ENCODE data around the gene AGXT.
"Not testable (repeated sequence)": the region's sequence is repeated elsewhere in the genome, so short reads cannot be mapped to it uniquely, and the experiment has no call there.

The AGXT gene

DNA sequence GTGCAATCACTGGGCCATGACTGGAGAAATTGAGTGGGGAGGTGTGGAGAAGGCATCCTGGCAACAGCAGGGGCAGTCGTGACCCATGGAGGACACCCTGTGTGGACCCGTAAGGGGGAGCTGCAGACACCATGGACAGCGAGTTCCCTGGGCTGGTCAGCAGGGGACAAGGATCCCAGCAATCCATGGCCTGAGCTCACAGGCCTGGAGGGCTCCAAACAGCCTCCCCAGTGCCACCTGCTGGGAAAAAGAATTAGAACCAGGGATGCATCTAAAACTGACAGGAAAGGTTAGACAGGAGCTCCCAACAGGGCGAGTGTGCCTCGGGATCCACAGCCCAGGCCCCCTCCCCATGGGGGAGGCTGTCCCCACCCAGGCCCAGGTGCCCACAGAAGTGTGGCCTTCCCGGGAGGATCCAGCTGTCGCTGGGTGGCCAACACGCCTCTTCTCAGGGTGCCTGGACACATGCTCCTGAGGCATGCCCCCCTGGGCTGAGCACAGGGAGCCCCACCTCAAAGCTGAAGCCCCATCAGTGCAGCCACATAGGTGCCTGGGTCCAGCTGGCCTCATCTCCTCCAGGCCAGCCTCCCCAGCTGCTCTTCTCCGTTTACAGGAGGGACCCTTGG is 28.1 kb upstream of the AGXT start:
- no peak for DNase-seq

DNA sequence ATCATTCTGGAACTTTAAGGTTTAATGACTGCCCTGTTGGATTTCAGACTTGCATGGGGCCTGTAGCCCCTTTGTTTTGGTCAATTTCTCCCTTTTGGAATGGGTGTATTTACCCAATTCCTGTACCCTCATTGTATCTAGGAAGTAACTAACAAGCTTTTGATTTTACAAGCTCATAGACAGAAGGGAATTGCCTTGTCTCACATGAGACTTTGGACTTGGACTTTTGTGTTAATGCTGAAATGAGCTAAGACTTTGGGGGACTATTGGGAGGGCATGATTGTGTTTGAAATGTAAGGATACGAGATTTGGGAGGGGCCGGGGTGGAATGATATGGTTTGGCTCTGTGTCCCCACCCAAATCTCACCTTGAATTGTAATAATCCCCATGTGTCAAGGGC is 22.3 kb upstream of the AGXT start:
- DNase-seq, result not testable (repeated sequence)

DNA sequence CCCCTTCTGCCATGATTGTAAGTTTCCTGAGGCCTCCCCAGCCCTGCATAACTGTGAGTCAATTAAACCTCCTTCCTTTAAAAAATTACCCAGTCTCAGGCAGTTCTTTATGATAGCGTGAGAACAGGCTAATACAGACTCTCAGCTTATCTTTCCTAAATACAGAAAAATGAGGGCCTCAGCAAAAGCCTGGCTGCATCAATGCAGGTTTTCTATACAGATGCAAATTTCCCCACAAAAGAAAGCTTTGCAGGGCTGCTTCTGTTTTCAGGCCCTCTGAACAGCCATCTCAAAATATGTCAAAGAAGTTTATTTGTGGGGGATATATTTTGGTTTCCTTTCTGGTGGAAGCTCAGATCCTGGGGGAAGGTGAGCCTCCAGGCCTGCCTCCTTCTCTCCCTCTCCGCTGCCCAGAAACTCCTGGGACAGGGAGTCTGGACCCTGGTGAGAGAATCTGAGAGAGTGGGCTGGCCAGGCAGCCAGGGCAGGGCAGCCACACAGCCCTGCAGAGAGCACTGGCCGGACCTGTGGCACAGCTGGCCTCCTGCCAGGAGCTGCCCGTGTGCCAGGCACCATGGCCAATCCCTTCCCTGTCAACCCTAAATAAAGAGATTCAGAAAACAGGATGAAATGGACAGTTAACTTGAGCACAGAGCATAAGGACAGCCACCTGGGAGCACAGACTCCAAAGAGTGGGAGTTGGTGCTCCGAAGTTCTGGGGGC is 21.6 kb upstream of the AGXT start:
- DNase-seq, result no peak

DNA sequence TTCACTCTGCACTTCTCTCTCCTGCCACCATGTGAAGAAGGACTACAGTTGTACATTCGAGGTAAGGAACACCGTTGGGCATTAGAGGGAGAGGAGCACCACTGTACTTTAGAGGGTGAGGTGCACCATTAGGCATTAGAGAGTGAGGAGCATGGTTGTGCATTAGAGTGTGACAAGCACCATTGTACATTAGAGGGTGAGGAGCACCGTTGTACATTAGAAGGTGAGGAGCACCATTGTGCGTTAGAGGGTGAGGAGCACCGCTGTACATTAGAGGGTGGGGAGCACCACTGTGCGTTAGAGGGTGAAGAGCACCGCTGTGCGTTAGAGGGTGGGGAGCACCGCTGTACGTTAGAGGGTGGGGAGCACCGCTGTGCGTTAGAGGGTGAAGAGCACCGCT is 20.8 kb upstream of the AGXT start:
- DNase-seq, result no peak

DNA sequence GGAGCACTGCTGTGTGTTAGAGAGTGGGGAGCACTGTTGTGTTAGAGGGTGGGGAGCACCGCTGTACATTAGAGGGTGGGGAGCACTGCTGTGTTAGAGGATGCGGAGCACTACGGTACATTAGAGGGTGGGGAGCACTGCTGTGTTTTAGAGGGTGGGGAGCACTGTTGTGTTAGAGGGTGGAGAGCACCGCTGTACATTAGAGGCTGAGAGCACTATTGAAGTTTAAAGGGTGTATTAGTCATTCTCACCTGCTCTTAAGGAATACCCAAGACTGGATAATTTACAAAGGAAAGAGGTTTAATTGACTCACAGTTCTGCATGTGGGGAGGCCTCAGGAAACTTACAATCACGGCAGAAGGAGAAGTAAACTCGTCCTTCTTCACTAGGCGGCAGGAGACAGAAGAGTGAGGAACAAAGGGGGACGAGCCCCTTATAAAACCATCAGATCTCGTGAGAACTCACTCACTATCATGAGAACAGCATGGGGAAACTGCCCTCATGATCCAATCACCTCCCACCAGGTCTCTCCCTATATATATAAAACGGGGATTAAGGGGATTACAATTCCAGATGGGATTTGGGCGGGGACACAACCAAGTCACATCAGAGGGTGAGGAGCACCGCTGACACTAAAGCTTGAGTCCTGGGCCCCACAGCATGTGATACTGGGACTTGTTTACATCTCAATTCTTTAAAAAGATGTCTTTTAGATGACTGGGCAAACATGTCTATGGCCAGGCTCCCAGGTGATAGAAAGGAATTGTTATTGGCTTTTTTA is 19.5 kb upstream of the AGXT start:
- no peak for DNase-seq

DNA sequence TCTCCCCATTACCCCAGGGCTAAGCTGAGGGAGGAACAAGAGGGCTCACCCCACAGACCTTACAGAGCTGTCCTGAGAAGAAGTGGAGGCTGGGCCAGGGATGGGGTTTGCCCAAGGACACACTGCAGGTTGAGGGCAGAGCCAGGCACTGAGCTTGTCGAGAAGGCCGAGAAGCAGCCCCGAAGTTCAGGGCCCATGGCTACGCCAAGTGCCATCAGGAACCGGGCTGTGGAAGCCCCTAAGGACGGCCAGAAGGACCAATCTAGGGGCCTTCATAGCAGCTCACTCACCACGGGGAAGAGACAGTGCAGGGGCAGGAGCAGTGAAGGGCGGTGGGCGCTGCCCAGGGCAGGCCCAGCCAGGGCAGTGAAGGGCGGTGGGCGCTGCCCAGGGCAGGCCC is 18.6 kb upstream of the AGXT start:
- no peak for DNase-seq

DNA sequence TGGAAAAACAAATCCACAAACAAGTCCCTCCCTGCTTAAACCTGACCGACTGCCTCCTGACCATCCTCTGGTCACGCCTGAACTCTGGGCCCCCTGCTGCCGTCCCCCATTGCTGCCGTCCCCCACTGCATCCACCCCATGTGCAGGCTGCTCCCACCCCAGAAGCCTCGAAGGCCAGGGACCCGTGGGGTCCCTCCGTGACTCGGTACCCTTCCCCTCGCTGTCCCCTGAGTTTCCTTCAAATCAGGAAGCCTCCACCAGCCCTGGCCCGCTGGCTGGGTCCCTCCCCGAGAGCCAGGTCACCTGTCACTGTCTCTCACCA is 17.9 kb upstream of the AGXT start:
- DNase-seq, result no peak

DNA sequence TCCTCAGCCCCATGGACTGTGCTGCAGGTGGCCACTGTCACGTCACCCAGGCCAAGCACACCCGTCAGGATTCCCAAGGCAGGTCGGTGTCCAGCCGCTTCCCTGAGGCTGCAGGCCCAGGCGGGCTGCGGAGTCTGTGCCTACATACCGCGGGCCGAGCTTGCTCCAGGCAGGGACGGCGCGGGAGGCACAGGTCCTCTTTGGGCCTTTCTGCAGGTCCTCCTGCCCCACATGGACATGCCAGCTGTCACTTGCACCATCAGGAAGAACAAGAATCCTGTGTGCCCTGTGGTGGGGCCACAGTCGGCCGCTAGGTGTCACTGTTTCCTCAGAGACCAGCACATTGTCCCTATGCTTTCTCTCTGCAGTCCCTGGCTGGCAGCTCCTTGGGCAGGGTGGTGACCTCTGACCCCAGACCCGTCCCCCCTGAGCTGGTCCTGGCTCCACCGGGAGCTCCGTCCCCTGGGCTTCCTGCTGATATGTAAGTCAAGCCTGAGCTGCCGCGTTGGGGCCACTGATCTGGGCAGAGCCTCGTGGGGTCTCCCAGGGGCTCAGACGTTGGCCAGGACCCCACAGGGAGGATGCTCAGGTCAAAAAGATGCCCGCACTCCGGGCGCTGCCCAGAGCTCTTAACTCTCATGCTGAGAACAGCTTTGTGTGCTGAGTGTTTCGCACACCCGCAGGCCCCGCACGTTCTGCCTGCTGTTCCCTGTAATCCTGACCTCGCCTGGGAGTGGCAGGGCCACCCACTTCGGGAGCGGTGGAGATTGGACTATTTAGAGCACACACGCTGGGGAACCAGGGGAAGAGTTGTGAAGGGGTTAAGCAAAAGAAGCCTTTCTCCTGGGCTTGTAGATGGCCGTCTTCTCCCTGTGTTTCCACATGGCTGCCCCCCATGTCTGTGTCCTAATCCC is 17.3 kb upstream of the AGXT start:
- DNase-seq, result peak; percentile 85

DNA sequence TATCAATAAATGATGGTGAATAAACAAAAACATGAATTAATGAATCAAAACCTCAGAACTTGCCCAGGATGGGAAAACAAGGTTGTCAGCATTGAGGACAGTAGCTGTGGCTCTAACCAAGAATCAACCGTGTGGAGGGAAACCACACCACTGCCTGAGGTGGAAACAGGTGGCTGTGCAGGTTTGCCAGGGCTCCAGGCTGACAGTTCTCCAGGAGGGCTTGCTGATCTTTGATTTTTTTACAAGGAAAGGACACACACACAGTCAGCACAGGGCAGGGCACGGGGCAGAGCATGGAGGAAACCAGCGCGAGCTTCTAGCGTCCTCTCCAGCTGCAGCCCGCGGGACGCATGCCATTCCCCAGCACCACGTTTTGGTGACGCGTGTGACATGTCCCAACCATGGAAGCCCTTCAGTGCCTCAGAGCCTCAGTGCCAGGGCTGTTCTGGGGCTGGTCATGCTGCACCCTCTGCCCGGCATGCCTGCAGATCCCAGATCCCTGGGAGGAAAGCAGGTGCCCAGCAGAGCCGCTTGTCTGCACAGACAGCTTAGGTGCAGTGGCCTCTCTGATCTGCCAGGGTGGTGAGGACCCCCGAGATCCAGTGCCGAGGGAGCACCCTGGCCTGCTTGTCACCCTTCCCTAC is 15.8 kb upstream of the AGXT start:
- DNase-seq, result no peak

DNA sequence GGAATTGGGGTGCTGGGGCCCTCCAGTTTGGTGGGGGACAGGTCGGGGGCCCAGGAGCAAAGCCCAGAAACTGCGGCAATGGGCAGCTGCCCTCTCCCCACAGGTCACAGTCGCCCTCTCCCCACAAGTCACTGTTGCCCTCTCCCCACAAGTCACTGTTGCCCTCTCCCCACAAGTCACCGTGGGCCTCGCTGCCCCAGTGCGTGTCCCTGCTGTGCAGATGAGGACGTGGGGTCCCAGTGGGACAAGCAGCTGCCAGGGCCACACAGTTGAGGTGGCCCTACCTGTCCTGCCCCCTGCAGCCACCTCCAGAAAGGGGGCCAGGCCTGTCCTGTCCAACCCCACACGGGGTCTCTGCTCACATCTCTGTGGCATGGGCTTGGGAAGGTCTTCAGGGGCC is 13.0 kb upstream of the AGXT start:
- no peak for DNase-seq

DNA sequence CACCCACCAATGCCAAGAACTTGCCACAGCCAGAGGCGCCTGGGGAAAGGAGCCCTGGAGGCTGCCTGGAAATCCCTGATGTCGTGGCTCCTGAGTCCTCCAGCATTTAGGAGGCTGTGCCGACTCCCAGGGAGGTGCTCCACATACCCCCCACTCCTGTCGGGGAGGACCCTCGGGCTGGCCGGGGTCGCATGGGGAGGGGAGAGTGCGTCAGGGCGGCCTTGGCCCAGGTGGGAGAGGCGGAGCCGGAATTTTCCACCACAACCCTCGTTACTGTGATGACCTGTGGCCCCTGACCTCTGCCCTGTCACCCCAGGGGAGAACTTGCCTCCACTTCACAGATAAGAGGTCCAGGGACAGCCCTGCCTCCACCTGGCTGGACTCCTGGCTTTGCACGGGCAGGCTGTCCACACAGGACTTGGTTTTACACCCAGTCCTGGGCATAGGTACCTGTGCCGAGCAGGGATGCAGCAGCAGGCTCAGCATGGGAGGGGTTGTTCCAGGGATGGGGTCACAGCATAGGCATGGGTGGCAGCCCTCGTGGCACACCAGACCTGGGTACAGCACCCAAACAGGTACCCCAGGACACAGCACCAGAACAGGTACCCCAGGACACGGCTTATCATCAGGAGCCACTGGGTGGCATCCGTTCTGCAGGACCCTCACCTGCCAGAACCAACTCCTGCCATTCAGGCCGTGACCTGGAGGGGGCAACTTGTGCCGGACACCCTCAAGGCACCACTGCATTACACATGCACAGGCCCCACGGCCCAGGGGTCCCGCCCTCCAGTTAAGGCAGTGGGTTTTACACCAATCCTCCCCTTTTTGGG is 12.3 kb upstream of the AGXT start:
- no peak for DNase-seq

DNA sequence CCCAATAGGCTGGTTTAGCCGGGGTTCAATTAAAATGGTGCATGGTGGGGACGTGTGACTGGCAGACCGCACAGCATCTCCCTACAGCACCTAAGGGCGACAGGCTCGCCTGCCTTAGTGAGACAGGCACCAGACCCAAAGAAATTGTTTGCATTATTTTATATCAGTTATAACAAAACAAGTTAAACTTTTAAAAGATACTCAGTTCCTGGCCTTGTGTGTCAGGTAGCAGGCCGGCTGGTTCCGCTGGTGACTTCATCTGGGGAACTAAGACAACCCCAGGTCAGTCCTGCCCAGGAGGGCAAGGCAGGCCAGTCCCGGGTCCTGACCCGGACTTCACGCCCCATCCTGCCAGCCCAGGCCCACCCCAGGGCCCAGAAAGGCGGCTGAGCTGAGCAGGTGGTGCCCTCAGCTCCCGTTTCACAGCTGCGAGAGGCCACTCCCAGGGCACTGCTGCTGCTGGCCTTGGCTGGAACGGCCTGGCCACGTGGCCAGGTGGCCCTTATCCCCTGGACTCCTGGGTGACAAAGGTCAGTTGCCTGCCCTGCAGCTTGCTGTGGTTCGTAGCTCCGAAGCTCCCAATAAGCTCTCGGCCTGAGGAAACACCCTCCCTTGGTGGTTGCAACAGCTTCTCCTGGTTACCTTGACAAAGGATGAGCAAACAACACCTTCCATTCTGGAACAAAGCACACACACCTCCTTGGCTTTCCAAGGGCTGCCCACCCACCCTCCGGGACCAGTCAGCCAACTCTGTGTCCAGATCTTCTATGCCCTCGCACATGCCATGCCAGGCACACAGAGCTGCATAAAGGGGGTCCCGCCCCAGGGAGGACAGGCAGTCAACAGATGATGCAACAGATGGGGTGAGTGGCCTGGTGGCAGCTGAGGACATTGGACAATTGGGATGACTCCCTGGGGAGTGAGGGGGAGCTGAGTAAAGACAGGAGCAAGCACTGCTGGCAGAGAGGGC is 11.3 kb upstream of the AGXT start:
- no peak for DNase-seq

DNA sequence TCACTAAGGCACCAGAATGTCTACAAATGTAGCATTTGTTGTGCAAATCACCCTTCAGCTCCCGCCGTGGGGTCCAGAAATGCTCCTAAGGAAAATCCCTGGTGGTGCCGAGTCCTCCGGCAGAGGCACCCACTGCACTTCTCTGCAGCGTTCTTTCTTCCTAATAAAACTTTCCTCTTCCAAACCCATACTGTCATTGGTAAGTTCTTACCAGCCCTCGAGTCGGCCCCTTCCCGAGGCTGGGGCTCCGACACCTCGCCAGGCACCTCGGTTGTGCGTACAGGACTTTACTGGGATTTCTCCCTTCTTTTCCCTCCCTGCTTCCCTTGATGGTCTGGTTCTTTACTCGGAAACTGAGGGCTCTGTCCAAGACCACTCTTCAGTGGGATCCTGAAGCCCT is 10.3 kb upstream of the AGXT start:
- DNase-seq, result no peak

DNA sequence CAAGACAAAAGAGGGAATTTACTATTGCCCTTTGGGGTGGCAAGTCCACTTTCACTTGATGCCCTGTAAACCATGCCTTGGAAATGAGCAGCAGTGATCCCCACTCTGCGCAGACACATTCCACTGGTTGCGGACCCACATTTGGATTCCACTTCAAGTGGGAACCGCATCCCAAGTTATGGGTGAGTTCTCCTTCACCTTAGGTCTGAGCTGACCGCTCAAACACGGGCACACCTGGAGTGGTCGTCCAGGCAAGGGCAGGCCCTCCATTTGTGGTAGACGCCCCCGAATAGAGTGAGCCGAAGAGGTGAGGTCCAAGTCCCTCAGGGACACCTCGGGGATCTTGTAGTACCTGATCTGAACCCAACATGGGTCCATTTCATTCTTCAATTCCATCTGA is 9.8 kb upstream of the AGXT start:
- no peak for DNase-seq

DNA sequence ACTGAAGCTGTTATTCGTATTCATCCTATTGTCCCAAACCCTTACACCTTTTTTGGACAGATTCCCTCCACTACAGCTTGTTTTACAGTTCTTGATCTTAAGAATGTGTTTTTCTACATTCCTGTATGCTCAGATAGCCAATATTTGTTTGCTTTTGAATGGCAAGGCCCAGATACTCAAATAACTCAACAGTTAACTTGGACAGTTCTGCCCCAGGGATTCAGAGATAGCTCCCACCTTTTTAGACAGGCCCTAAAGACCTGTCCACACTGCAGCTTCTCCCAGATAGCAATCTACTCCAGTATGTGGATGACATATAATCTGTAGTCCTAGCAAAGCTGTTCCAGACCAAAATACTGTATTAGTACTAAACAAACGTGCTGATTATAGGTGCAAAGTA is 7.1 kb upstream of the AGXT start:
- no peak for DNase-seq

DNA sequence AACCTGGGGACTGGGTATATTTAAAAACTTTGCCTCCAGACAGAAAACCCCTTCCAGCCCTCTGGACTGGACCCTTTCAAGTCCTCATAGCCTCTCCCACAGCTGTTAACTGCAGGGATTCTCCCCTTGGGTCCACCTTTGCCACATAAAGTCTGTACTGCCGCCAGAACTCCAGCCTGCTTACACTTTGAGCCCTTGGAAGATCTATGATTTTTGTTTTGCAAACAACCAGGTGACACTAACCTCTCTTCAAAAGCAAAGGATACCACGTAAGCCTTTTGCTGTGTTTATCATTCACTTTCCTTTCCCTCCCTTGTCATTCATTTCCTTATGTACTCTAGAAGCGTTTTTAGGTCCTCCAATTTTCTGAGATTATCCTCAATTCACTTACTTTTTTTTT is 4.1 kb upstream of the AGXT start:
- DNase-seq, result no peak

DNA sequence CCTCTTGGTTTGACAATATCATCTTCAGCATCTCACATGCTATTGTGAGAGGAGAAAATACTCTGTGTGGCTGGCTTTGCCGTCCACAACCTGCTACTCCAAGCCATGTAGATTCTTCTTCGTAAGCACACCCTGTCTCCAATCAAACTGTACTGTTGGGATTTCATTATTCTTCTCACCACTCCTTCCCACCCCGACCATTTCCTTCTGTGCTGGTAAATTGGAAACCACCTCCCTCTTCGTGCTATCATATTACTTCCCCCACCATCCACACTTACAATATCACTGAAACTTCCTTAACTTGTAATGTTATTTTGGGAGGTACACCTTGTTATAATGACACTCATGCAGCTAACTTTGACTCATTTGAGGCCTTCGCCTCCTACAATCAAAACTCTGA is 3.2 kb upstream of the AGXT start:
- DNase-seq, result no peak

DNA sequence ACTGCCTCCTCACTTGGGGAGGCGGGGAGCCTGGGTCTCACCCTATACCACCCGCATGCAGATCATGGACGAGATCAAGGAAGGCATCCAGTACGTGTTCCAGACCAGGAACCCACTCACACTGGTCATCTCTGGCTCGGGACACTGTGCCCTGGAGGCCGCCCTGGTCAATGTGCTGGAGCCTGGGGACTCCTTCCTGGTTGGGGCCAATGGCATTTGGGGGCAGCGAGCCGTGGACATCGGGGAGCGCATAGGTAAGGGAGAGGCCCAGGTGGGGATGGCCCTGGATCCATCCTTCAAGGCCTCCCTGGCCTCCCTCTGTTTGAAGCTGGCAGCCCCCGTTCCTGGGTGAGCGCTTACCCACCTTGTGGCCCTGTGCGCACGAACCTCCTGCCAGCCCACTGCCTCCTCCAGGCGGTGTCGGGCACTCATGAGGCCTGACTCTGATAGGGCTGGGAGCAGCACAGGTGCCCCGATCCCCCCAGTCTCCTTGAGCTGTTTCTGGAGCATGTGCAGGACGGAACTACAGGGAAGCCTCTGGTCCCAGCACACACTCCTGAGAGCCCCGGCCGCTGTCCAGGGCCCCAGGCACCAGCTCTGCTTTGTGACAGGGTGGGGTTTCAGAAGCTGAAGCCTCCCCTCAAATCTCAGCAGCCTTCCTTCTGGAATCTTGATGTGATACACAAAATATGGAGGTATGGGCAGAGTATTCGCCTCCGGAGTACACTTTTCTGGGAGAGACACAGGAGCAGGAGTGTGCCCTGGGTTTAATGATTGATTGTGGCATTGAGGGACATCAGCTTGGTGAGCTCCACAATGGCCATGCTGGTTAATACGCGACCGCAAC is 708 bp downstream of the AGXT start:
- no peak for DNase-seq

Data from T-helper 9 cell (primary cell).